Dedifferentiated amniotic fluid mesenchymal stem cell (primary cell): ENCODE measurements around the gene AP2B1.

Source experiments
- DNase-seq: peaks from one replicate; pipeline ENCODE4 v3.0.0-alpha.2; 2016; ENCODE audit errors: extremely low spot score

Gene AP2B1

GRCh38 chr17:35773679-35774425, 186.7 kb downstream of the AP2B1 start:
- DNase-seq: no peak

DNA sequence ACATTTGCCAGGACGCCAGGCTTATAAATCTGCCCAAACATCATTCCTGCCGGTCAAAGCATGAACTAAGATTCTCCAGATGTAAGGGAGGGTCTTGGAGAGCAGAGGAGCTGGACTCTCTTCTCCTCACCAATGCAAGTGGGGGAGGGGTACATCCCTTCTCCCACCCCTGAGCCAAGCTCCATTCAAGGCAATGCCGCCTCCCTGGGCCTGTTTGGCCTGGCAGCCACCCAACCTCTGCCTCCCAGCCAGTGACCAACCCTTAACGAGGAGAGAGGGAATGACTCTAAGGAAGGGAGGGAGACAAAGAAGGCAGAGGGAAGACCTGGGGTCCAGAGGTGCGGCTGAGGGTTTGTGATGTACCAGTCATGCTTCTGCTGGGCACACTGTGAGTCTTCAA, 187.4 kb downstream of the AP2B1 start:
- DNase-seq: peak; percentile 28

DNA sequence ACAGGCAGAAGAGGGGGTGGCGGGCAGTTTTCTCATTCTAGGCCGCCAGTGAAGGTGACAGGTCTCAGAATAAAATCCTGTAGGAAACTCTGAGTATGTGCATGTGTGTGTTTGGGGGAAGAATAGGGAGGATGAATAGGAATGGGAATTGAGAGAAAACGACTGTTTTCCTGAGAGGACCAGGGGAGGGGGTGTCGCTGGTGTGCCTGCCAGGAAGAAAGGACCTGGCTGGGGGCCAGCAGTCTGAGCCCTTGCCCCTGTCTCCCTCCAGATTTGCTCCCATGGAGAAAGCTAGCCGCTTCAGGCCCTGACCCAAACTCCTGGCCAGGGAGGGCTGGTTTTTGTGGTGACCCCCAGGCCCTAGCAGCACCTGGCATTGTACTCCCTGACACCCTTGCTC, 187.9 kb downstream of the AP2B1 start:
- DNase-seq: no peak

DNA sequence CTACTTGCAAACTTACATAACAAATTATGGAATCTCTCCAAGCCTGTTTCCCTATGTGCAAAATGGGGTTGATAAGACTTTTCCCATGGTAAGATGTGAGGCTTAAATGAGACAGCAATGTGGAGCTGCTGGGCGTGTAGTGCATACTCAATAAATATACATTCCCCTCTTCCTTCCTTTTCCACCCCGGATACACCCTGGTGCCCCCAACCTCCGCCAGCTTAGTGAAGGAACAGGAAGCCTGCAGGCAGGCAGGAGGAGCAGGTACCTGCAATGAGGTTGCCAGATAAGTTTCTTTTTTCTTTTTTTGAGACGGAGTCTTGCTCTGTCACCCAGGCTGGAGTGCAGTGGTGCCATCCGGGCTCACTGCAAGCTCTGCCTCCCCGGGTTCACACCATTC, 188.5 kb downstream of the AP2B1 start:
- no peak for DNase-seq
